ENCODE data around the gene INTS12.
"Not testable (repeated sequence)": the region's sequence is repeated elsewhere in the genome, so short reads cannot be mapped to it uniquely, and the experiment has no call there.

DNA sequence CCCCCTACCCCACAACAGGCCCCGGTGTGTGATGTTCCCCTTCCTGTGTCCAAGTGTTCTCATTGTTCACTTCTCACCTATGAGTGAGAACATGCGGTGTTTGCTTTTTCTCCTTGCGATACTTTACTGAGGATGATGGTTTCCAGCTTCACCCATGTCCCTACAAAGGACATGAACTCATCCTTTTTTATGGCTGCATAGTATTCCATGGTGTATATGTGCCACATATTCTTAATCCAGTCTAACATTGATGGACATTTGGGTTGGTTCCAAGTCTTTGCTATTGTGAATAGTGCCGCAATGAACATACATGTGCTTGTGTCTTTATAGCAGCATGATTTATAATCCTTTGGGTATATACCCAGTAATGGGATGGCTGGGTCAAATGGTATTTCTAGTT, 21.4 kb upstream of the INTS12 start:
- TF ChIP-seq, protein P1, sequence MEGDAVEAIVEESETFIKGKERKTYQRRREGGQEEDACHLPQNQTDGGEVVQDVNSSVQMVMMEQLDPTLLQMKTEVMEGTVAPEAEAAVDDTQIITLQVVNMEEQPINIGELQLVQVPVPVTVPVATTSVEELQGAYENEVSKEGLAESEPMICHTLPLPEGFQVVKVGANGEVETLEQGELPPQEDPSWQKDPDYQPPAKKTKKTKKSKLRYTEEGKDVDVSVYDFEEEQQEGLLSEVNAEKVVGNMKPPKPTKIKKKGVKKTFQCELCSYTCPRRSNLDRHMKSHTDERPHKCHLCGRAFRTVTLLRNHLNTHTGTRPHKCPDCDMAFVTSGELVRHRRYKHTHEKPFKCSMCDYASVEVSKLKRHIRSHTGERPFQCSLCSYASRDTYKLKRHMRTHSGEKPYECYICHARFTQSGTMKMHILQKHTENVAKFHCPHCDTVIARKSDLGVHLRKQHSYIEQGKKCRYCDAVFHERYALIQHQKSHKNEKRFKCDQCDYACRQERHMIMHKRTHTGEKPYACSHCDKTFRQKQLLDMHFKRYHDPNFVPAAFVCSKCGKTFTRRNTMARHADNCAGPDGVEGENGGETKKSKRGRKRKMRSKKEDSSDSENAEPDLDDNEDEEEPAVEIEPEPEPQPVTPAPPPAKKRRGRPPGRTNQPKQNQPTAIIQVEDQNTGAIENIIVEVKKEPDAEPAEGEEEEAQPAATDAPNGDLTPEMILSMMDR (IDR thresholded peaks at IDR 0.05), result not testable (repeated sequence)
- not testable (repeated sequence) for TF ChIP-seq TCF7L2 (IDR thresholded peaks at IDR 0.05; ENCODE audit: low read depth, low read length); SIN3A (IDR thresholded peaks at IDR 0.05; ENCODE audit: borderline replicate concordance, insufficient read depth, low read depth, low read length)

Data from Panc1 (cell line).